Measurements from ENCODE around the gene NFS1.
"Not testable (repeated sequence)": the region's sequence is repeated elsewhere in the genome, so short reads cannot be mapped to it uniquely, and the experiment has no call there.

- not testable (repeated sequence) for TF ChIP-seq CTCF (conservative IDR thresholded peaks at IDR 0.05; ENCODE audit: low read length); EZH2phosphoT487 (IDR thresholded peaks at IDR 0.05; ENCODE audit: borderline replicate concordance, low read depth, low read length)
Measured at GRCh38 chr20:35723652-35724320, 24.6 kb upstream of the NFS1 start.

Measured in OCI-LY7 (cell line).